Astrocyte of the spinal cord (primary cell): Measurements from ENCODE around the gene THOC6.

Source experiments
- DNase-seq: peaks from one replicate; pipeline ENCODE4 v3.0.0; 2011; ENCODE audit warnings: low read depth, low spot score
- H3K4me3 ChIP-seq: 2 replicates; pipeline ENCODE4 v1.5.1; 2011; ENCODE audit warnings: low read depth, mild to moderate bottlenecking, low read length, moderate library complexity
- CTCF ChIP-seq: IDR thresholded peaks from 2 replicates; pipeline ENCODE4 v1.5.1; 2012; ENCODE audit warnings: low read depth, mild to moderate bottlenecking, low read length, inconsistent platforms
- in situ Hi-C: cut with HindIII; loops from 2 replicates; pipeline ENCODE4 v1.10.0; 2017; ENCODE audit warnings: low sequenced_read_pairs

THOC6 gene

GRCh38 chr16:3036726-3037315 lies 13.0 kb downstream of the THOC6 start, which contains the start of gene BICDL2:
Gene BICDL2 (minus strand): TSS chr16:3036944. CDS start chr16:3035496, 1,448 bp downstream.
- no peak within 1 kb of the TSS for H3K4me3 ChIP-seq
- no peak for TF ChIP-seq CTCF
- DNase-seq = no peak
- in situ Hi-C loops = no loop called here

GRCh38 chr16:3038256-3038655 lies 14.4 kb downstream of the THOC6 start:
- no peak for DNase-seq
- in situ Hi-C loops = no loop called here
- no peak for TF ChIP-seq CTCF
- no peak overlapping the region for H3K4me3 ChIP-seq

GRCh38 chr16:3038896-3039295 lies 15.1 kb downstream of the THOC6 start:
- in situ Hi-C loops = no loop called here
- DNase-seq = no peak
- TF ChIP-seq CTCF = no peak
- no peak overlapping the region for H3K4me3 ChIP-seq

- DNase-seq = no peak
- no peak for TF ChIP-seq CTCF
- in situ Hi-C loops = no loop called here
- no peak overlapping the region for H3K4me3 ChIP-seq
These were observed 18.5 kb downstream of the THOC6 start for GRCh38 chr16:3042376-3042775.

GRCh38 chr16:3044708-3045107 lies 20.9 kb downstream of the THOC6 start:
- in situ Hi-C loops = no loop called here
- TF ChIP-seq CTCF = no peak
- DNase-seq = no peak
- H3K4me3 ChIP-seq = no peak overlapping the region

GRCh38 chr16:3045758-3046640 lies 22.2 kb downstream of the THOC6 start, which contains the start of gene MMP25:
Gene MMP25 (plus strand): TSS chr16:3046561. CDS start chr16:3046918, 357 bp downstream.
- H3K4me3 ChIP-seq = peak within 1 kb of the TSS; percentile 31
- DNase-seq = no peak
- TF ChIP-seq CTCF = no peak
- in situ Hi-C loops = no loop called here
